Non-pigmented ciliary epithelial cell (primary cell): Measurements from ENCODE around the gene NR3C1.

Source experiments
- DNase-seq: peaks from one replicate; pipeline ENCODE4 v3.0.0-alpha.2; 2010; ENCODE audit warnings: low read depth

The NR3C1 gene

GRCh38 chr5:143398451-143399237 lies 4.8 kb downstream of the NR3C1 start:
- no peak for DNase-seq

- no peak for DNase-seq
Measured at GRCh38 chr5:143398053-143398355, 5.5 kb downstream of the NR3C1 start.

- DNase-seq, result no peak
Measured at GRCh38 chr5:143397302-143398052, 6.0 kb downstream of the NR3C1 start.

GRCh38 chr5:143396353-143396940 lies 7.0 kb downstream of the NR3C1 start:
- DNase-seq, result no peak

GRCh38 chr5:143395638-143396352 lies 7.7 kb downstream of the NR3C1 start:
- no peak for DNase-seq

- DNase-seq, result no peak
Measured at GRCh38 chr5:143393524-143393923, 10.0 kb downstream of the NR3C1 start.

- no peak for DNase-seq
Measured at GRCh38 chr5:143390941-143391340, 12.5 kb downstream of the NR3C1 start.

- no peak for DNase-seq
Measured at GRCh38 chr5:143390258-143390657, 13.2 kb downstream of the NR3C1 start.

- DNase-seq, result no peak
Measured at GRCh38 chr5:143386725-143387124, 16.8 kb downstream of the NR3C1 start.

- no peak for DNase-seq
Measured at GRCh38 chr5:143384865-143385657, 18.4 kb downstream of the NR3C1 start.

GRCh38 chr5:143383988-143384387 lies 19.5 kb downstream of the NR3C1 start:
- no peak for DNase-seq

- no peak for DNase-seq
Measured at GRCh38 chr5:143379606-143380005, 23.9 kb downstream of the NR3C1 start.

GRCh38 chr5:143376911-143377813 lies 26.3 kb downstream of the NR3C1 start:
- peak; percentile 22 for DNase-seq

- no peak for DNase-seq
Measured at GRCh38 chr5:143376195-143376779, 27.2 kb downstream of the NR3C1 start.

GRCh38 chr5:143374496-143375217 lies 28.8 kb downstream of the NR3C1 start:
- DNase-seq, result no peak

- no peak for DNase-seq
Measured at GRCh38 chr5:143373076-143373475, 30.4 kb downstream of the NR3C1 start.

- no peak for DNase-seq
Measured at GRCh38 chr5:143372187-143372829, 31.2 kb downstream of the NR3C1 start.

- no peak for DNase-seq
Measured at GRCh38 chr5:143370440-143370839, 33.0 kb downstream of the NR3C1 start.

GRCh38 chr5:143364061-143364460 lies 39.4 kb downstream of the NR3C1 start:
- no peak for DNase-seq
